Lung (tissue), 12 donors: ENCODE measurements around the gene ITGBL1. TPM values are rescaled to one million over a fixed set of nuclear protein-coding genes. Genes with fewer than 3 reads are reported as not detected.

Experiments
- ATAC-seq: fragments of 200-7000 bp; cut with Tn5 transposase; one replicate; pipeline ENCODE4 v1.9.1; 2020; ENCODE audit warnings: moderate number of reproducible peaks; ENCODE audit not compliant: insufficient read depth, low FRiP score
- DNase-seq, 3 donors: peaks; one replicate each; pipeline ENCODE4 v3.0.0-alpha.2; 2013 to 2017
- H3K27ac ChIP-seq, 2 donors: one replicate each; pipeline ENCODE4 v1.5.1; 2013; ENCODE audit warnings: mild to moderate bottlenecking in 2 of 2, moderate library complexity in 2 of 2, control low read depth in 1 of 2, inconsistent platforms in 1 of 2, low read depth in 1 of 2, low read length in 1 of 2
- H3K27me3 ChIP-seq, 3 donors: one replicate each; pipeline ENCODE4 v1.5.1; 2013; ENCODE audit warnings: low read length in 2 of 3; ENCODE audit not compliant: control insufficient read depth in 3 of 3, insufficient read depth in 3 of 3
- H3K36me3 ChIP-seq, 4 donors: one replicate each; pipeline ENCODE4 v1.5.1; 2013; ENCODE audit warnings: low read length in 4 of 4, mild to moderate bottlenecking in 1 of 4, moderate library complexity in 1 of 4; ENCODE audit not compliant: control insufficient read depth in 4 of 4, insufficient read depth in 4 of 4
- H3K4me1 ChIP-seq, 5 donors: one replicate each; pipeline ENCODE4 v1.5.1; 2013; ENCODE audit warnings: low read length in 5 of 5, mild to moderate bottlenecking in 2 of 5, moderate library complexity in 1 of 5; ENCODE audit not compliant: control insufficient read depth in 5 of 5, insufficient read depth in 5 of 5
- H3K4me3 ChIP-seq: one replicate; pipeline ENCODE4 v1.5.1; 2013; ENCODE audit warnings: mild to moderate bottlenecking, control low read depth, moderate library complexity
- H3K9ac ChIP-seq, 2 donors: one replicate each; pipeline ENCODE4 v1.5.1; 2013; ENCODE audit warnings: low read length in 2 of 2, control low read depth in 1 of 2; ENCODE audit not compliant: insufficient read depth in 1 of 2
- H3K9me3 ChIP-seq, 4 donors: one replicate each; pipeline ENCODE4 v1.5.1; 2013; ENCODE audit warnings: low read length in 3 of 4, mild to moderate bottlenecking in 1 of 4, moderate library complexity in 1 of 4; ENCODE audit not compliant: control insufficient read depth in 4 of 4, insufficient read depth in 3 of 4
- CTCF ChIP-seq: IDR thresholded peaks from 2 replicates; pipeline ENCODE4 v1.5.1; 2012; ENCODE audit warnings: mild to moderate bottlenecking; ENCODE audit errors: control extremely low read depth, extremely low read depth
- WGBS, 2 donors: extraction: QIAGEN DNeasy Blood & Tissue Kit; methylation state at CpG; one replicate each; pipeline ENCODE4 v1.1.7; 2013; 5-methylcytosine and 5-hydroxymethylcytosine counted together
- polyA plus RNA-seq, 2 donors: library from polyadenylated mRNA; stranded (reverse); fragments of 200-250 nt; gene quantifications; one replicate each; pipeline ENCODE4 v1.2.1, GENCODE V29; 2013
- total RNA-seq, 2 donors: library from RNA; depleted of rRNA in 1 of 2; stranded (reverse); fragments of >200 nt in 1 of 2; gene quantifications; one replicate each; pipeline ENCODE4 v1.2.1, GENCODE V29; 2014 to 2021
- donor health status: control.
- donor health status: control.
- donor health status: Bipolar disorder and iron deficiency.
- donor health status: healthy.
- donor health status: DM: yes; HTN: yes; CAD: no.

Gene ITGBL1
- total and polyA plus RNA-seq, 4 donors, result 1.1 to 7.2 (median 4.0) TPM

GRCh38 chr13:101552286-101552685 lies 99.8 kb downstream of the ITGBL1 start:
- TF ChIP-seq CTCF, result no peak
- H3K36me3 ChIP-seq, result no peaks in the 10 kb centered on the region
- H3K27me3 ChIP-seq, result no peaks in the 10 kb centered on the region
- DNase-seq (no peak), ATAC-seq (no peak)
- H3K9ac ChIP-seq, result no peak overlapping the region
- no peaks in the 10 kb centered on the region for H3K4me1 ChIP-seq
- WGBS, 2 donors, result 46 to 63% methylated on average over 1 of the region's 1 CpG
- H3K4me3 ChIP-seq, result no peak overlapping the region
- no peaks in the 10 kb centered on the region for H3K9me3 ChIP-seq
- no peak overlapping the region for H3K27ac ChIP-seq

- TF ChIP-seq CTCF, result no peak
- Histone ChIP-seq H3K27ac (no peak overlapping the region), H3K9me3 (no peaks in the 10 kb centered on the region), H3K27me3 (no peaks in the 10 kb centered on the region), H3K4me1 (no peaks in the 10 kb centered on the region), H3K4me3 (no peak overlapping the region), H3K9ac (no peak overlapping the region), H3K36me3 (no peaks in the 10 kb centered on the region)
- no peak for ATAC-seq
- no peak for DNase-seq
Measured at GRCh38 chr13:101552786-101553185, 100.3 kb downstream of the ITGBL1 start.

GRCh38 chr13:101554420-101555125 lies 102.1 kb downstream of the ITGBL1 start:
- no peak for DNase-seq
- WGBS, 2 donors, result 93% methylated on average over 2 of the region's 2 CpGs
- Histone ChIP-seq H3K4me1 (no peaks in the 10 kb centered on the region), H3K9me3 (no peaks in the 10 kb centered on the region), H3K27me3 (no peaks in the 10 kb centered on the region), H3K4me3 (no peak overlapping the region), H3K9ac (no peak overlapping the region), H3K27ac (no peak overlapping the region), H3K36me3 (no peaks in the 10 kb centered on the region)
- no peak for TF ChIP-seq CTCF
- ATAC-seq, result no peak

- no peaks in the 10 kb centered on the region for H3K4me1 ChIP-seq
- H3K4me3 ChIP-seq, result no peak overlapping the region
- no peaks in the 10 kb centered on the region for H3K9me3 ChIP-seq
- H3K36me3 ChIP-seq, result no peaks in the 10 kb centered on the region
- H3K9ac ChIP-seq, result no peak overlapping the region
- DNase-seq (no peak), ATAC-seq (no peak)
- no peaks in the 10 kb centered on the region for H3K27me3 ChIP-seq
- no peak for TF ChIP-seq CTCF
- H3K27ac ChIP-seq, result no peak overlapping the region
Measured at GRCh38 chr13:101555610-101556009, 103.1 kb downstream of the ITGBL1 start.
